ENCODE data around the gene MBD6. TPM values are rescaled to one million over a fixed set of nuclear protein-coding genes. Genes with fewer than 3 reads are reported as not detected.
"Not testable (repeated sequence)": the region's sequence is repeated elsewhere in the genome, so short reads cannot be mapped to it uniquely, and the experiment has no call there.

MBD6 gene
- total RNA-seq, 1 donor from 2014 or later: 158 TPM

DNA sequence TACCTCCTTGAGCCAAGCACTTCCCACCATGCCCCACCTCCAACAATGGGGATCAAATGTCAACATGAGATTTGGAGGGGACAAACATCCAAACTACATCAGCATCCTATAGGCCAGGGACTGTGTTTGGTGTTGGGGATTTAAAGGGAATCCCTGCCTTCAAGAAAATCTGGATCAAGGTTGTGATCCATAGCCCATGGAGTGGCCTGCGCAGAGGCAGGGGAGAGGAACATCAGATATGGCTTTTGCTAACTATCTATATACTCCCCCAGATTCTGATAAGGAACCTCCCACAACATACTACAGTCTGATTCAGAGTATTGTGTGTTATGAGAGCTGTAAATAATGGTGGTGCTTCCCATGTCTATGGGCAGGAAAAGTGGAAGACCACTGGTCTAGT, 32.3 kb downstream of the MBD6 start:
- Mint-ChIP-seq H3K36me3 (ENCODE audit: insufficient read depth) (no peaks in the 10 kb centered on the region), H3K4me3 (ENCODE audit: low read depth) (no peak overlapping the region), H3K27me3 (peaks cover 45% of the 10 kb centered on the region), H3K9me3 (ENCODE audit: low read depth) (no peaks in the 10 kb centered on the region), H3K27ac (no peak overlapping the region), H3K4me1 (ENCODE audit: low read depth) (peaks cover 3% of the 10 kb centered on the region)
- no peak for DNase-seq (ENCODE audit: low spot score, unreplicated experiment)
- no peak for TF ChIP-seq CTCF (IDR thresholded peaks at IDR 0.05; ENCODE audit: unreplicated experiment)

GRCh38 chr12:57558864-57559263, 36.2 kb downstream of the MBD6 start:
- no peak overlapping the region for H3K27ac Mint-ChIP-seq
- no peak for TF ChIP-seq CTCF (IDR thresholded peaks at IDR 0.05; ENCODE audit: unreplicated experiment)
- H3K9me3 Mint-ChIP-seq (ENCODE audit: low read depth): no peaks in the 10 kb centered on the region
- no peaks in the 10 kb centered on the region for H3K4me1 Mint-ChIP-seq (ENCODE audit: low read depth)
- no peaks in the 10 kb centered on the region for H3K36me3 Mint-ChIP-seq (ENCODE audit: insufficient read depth)
- DNase-seq (ENCODE audit: low spot score, unreplicated experiment): no peak
- no peak overlapping the region for H3K4me3 Mint-ChIP-seq (ENCODE audit: low read depth)
- H3K27me3 Mint-ChIP-seq: peaks cover 10% of the 10 kb centered on the region

DNA sequence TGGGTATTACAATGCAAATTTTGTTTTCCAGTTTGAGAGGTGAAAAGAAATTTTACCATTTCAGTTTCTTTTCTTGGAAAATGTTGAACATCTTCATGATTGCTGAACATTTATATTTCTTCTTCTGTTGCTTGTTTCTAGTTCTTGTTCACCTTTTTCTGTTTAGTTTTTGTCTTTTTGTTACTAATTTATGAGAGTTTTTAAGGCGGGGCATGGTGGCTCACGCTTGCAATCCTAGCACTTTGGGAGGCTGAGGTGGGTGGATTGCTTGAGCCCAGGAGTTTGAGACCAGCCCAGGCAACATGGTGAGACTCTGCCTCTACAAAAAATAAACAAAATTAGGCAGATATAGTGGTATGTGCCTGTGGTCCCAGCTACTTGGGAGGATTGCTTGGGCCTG, 37.9 kb downstream of the MBD6 start:
- no peak overlapping the region for H3K27ac Mint-ChIP-seq
- no peaks in the 10 kb centered on the region for H3K4me1 Mint-ChIP-seq (ENCODE audit: low read depth)
- no peaks in the 10 kb centered on the region for H3K36me3 Mint-ChIP-seq (ENCODE audit: insufficient read depth)
- no peak for DNase-seq (ENCODE audit: low spot score, unreplicated experiment)
- H3K27me3 Mint-ChIP-seq: peaks cover 5% of the 10 kb centered on the region
- TF ChIP-seq CTCF (IDR thresholded peaks at IDR 0.05; ENCODE audit: unreplicated experiment): no peak
- H3K4me3 Mint-ChIP-seq (ENCODE audit: low read depth): no peak overlapping the region
- no peaks in the 10 kb centered on the region for H3K9me3 Mint-ChIP-seq (ENCODE audit: low read depth)

- not testable (repeated sequence) for H3K27ac Mint-ChIP-seq; H3K4me3 Mint-ChIP-seq (ENCODE audit: low read depth); DNase-seq (ENCODE audit: low spot score, unreplicated experiment); H3K4me1 Mint-ChIP-seq (ENCODE audit: low read depth); H3K36me3 Mint-ChIP-seq (ENCODE audit: insufficient read depth); H3K27me3 Mint-ChIP-seq; H3K9me3 Mint-ChIP-seq (ENCODE audit: low read depth)
These were observed 38.5 kb downstream of the MBD6 start for GRCh38 chr12:57561117-57561516.

- Mint-ChIP-seq H3K4me3 (ENCODE audit: low read depth) (no peak overlapping the region), H3K27ac (no peak overlapping the region), H3K4me1 (ENCODE audit: low read depth) (no peaks in the 10 kb centered on the region), H3K27me3 (peaks cover 5% of the 10 kb centered on the region), H3K9me3 (ENCODE audit: low read depth) (no peaks in the 10 kb centered on the region), H3K36me3 (ENCODE audit: insufficient read depth) (no peaks in the 10 kb centered on the region)
- no peak for DNase-seq (ENCODE audit: low spot score, unreplicated experiment)
- no peak for TF ChIP-seq CTCF (IDR thresholded peaks at IDR 0.05; ENCODE audit: unreplicated experiment)
These were observed 40.7 kb downstream of the MBD6 start for GRCh38 chr12:57563358-57563757.

GRCh38 chr12:57564178-57564740, 41.6 kb downstream of the MBD6 start:
- no peaks in the 10 kb centered on the region for H3K9me3 Mint-ChIP-seq (ENCODE audit: low read depth)
- no peak for DNase-seq (ENCODE audit: low spot score, unreplicated experiment)
- H3K27ac Mint-ChIP-seq: no peak overlapping the region
- H3K36me3 Mint-ChIP-seq (ENCODE audit: insufficient read depth): no peaks in the 10 kb centered on the region
- H3K27me3 Mint-ChIP-seq: peaks cover 5% of the 10 kb centered on the region
- TF ChIP-seq CTCF (IDR thresholded peaks at IDR 0.05; ENCODE audit: unreplicated experiment): no peak
- no peaks in the 10 kb centered on the region for H3K4me1 Mint-ChIP-seq (ENCODE audit: low read depth)
- no peak overlapping the region for H3K4me3 Mint-ChIP-seq (ENCODE audit: low read depth)

Measured in progenitor cell of endocrine pancreas (in vitro differentiated cells).